Common myeloid progenitor, CD34-positive (primary cell): Measurements from ENCODE around the gene ANKLE2.

Source experiments
- CTCF ChIA-PET: fragments of 350-600 bp; sonication (Branson Sonifier 250); formaldehyde crosslinking; loops from one replicate; lab custom pipeline; 2021; ENCODE audit warnings: antibody characterized with exemption; lab: Charles Lee
- POLR2A ChIA-PET: fragments of 350-600 bp; sonication (Branson Sonifier 250); formaldehyde crosslinking; loops from one replicate; lab custom pipeline; 2021; ENCODE audit warnings: antibody characterized with exemption; lab: Charles Lee
- DNase-seq, 3 donors: peaks; one replicate each; pipeline versions ENCODE4 v3.0.0 to v3.0.0-alpha.2; 2013
- H3K27ac ChIP-seq, 2 experiments: 1 replicate in 1 of 2; 2 replicates in 1 of 2; pipeline ENCODE4 v1.7.0; 2013; ENCODE audit warnings: inconsistent platforms in 2 of 2, low read length in 2 of 2, mild to moderate bottlenecking in 2 of 2, low read depth in 1 of 2, moderate library complexity in 1 of 2; ENCODE audit not compliant: severe bottlenecking in 2 of 2, insufficient read depth in 1 of 2, poor library complexity in 1 of 2
- H3K27me3 ChIP-seq, 5 experiments: replicated peaks in 2 of 5; 1 replicate in 3 of 5; 2 replicates in 2 of 5; pipeline versions ENCODE4 v1.6.1 to v1.7.0; 2013; ENCODE audit warnings: low read length in 4 of 5, mild to moderate bottlenecking in 2 of 5, moderate library complexity in 2 of 5, inconsistent platforms in 1 of 5; ENCODE audit not compliant: insufficient read depth in 5 of 5, control insufficient read depth in 4 of 5
- H3K36me3 ChIP-seq, 4 experiments: 1 replicate in 2 of 4; 2 replicates in 2 of 4; pipeline versions ENCODE4 v1.6.1 to v1.7.0; 2013; ENCODE audit warnings: low read length in 3 of 4, control low read depth in 1 of 4, mild to moderate bottlenecking in 1 of 4; ENCODE audit not compliant: control insufficient read depth in 4 of 4, insufficient read depth in 4 of 4
- H3K4me1 ChIP-seq, 4 experiments: 1 replicate in 3 of 4; 2 replicates in 1 of 4; pipeline versions ENCODE4 v1.6.1 to v1.7.1; 2013; ENCODE audit warnings: low read length in 3 of 4, mild to moderate bottlenecking in 3 of 4, control low read depth in 1 of 4, inconsistent platforms in 1 of 4, moderate library complexity in 1 of 4; ENCODE audit not compliant: control insufficient read depth in 4 of 4, insufficient read depth in 4 of 4; ENCODE audit errors: control extremely low read depth in 1 of 4
- H3K4me3 ChIP-seq, 7 experiments: 1 replicate in 4 of 7; 2 replicates in 3 of 7; pipeline versions ENCODE4 v1.5.1 to v1.7.0; 2013; ENCODE audit warnings: mild to moderate bottlenecking in 7 of 7, low read length in 6 of 7, moderate library complexity in 6 of 7, inconsistent platforms in 2 of 7, low read depth in 2 of 7, control low read depth in 1 of 7; ENCODE audit not compliant: insufficient read depth in 4 of 7, control insufficient read depth in 1 of 7; ENCODE audit errors: extremely low read depth in 1 of 7
- H3K9me3 ChIP-seq, 5 experiments: 1 replicate in 4 of 5; 2 replicates in 1 of 5; pipeline versions ENCODE4 v1.6.1 to v1.7.1; 2013; ENCODE audit warnings: low read length in 4 of 5, mild to moderate bottlenecking in 2 of 5, inconsistent platforms in 1 of 5, low read depth in 1 of 5, moderate library complexity in 1 of 5; ENCODE audit not compliant: control insufficient read depth in 4 of 5, insufficient read depth in 2 of 5; ENCODE audit errors: control extremely low read depth in 1 of 5
- WGBS: methylation state at CpG from one replicate; pipeline ENCODE4 v1.1.5; 2013; ENCODE audit not compliant: insufficient coverage; 5-methylcytosine and 5-hydroxymethylcytosine counted together

ANKLE2 gene

GRCh38 chr12:132788375-132789098 is 26.9 kb upstream of the ANKLE2 start:
- POLR2A ChIA-PET, result no interaction called here
- DNase-seq, result no peak

GRCh38 chr12:132787877-132788276 is 26.2 kb upstream of the ANKLE2 start:
- peaks cover 0 to 8% (median 2%) of the 10 kb centered on the region in 5 experiments for H3K9me3 ChIP-seq
- H3K27ac ChIP-seq, result no peak overlapping the region
- no peaks in the 10 kb centered on the region for H3K4me1 ChIP-seq
- no peak for DNase-seq
- no peaks in the 10 kb centered on the region for H3K27me3 ChIP-seq
- CTCF ChIA-PET, result no interaction called here
- H3K36me3 ChIP-seq, result peaks cover 14 to 78% (median 58%) of the 10 kb centered on the region in 4 experiments
- WGBS, result 95% methylated on average over 15 of the region's 15 CpGs
- no peak overlapping the region for H3K4me3 ChIP-seq
- POLR2A ChIA-PET, result no interaction called here

More at GRCh38 chr12:132788375-132789098, 26.9 kb upstream of the ANKLE2 start:
- Histone ChIP-seq H3K27me3 (no peaks in the 10 kb centered on the region), H3K27ac (no peak overlapping the region), H3K9me3 (peaks cover 0 to 8% (median 2%) of the 10 kb centered on the region in 5 experiments), H3K36me3 (peaks cover 12 to 73% (median 55%) of the 10 kb centered on the region in 4 experiments), H3K4me3 (no peak overlapping the region), H3K4me1 (no peaks in the 10 kb centered on the region)
- WGBS, result 98% methylated on average over 28 of the region's 29 CpGs
- CTCF ChIA-PET, result interaction anchor here (1.2 kb wide), 1 partner anchor 12 kb away, joined by 3 read pairs; no protein-coding TSS in a partner anchor

GRCh38 chr12:132786192-132786591 is 24.6 kb upstream of the ANKLE2 start:
- H3K4me3 ChIP-seq, result no peak overlapping the region
- no peaks in the 10 kb centered on the region for H3K4me1 ChIP-seq
- ChIA-PET CTCF (interaction anchor here (1.1 to 1.2 kb wide), 2 partner anchors 16 to 20 kb away, joined by 3 read pairs; no protein-coding TSS in a partner anchor), POLR2A (no interaction called here)
- H3K36me3 ChIP-seq, result peaks cover 17 to 81% (median 54%) of the 10 kb centered on the region in 4 experiments
- no peaks in the 10 kb centered on the region for H3K9me3 ChIP-seq
- 98% methylated on average over 21 of the region's 21 CpGs for WGBS
- H3K27ac ChIP-seq, result no peak overlapping the region
- DNase-seq, result no peak
- H3K27me3 ChIP-seq, result no peaks in the 10 kb centered on the region

- no peak overlapping the region for H3K27ac ChIP-seq
- H3K4me1 ChIP-seq, result no peaks in the 10 kb centered on the region
Measured at GRCh38 chr12:132784580-132784979, 22.9 kb upstream of the ANKLE2 start.

GRCh38 chr12:132783917-132784531 is 22.4 kb upstream of the ANKLE2 start:
- no peak for DNase-seq
- Histone ChIP-seq H3K27me3 (no peaks in the 10 kb centered on the region), H3K27ac (no peak overlapping the region), H3K4me1 (no peaks in the 10 kb centered on the region), H3K9me3 (no peaks in the 10 kb centered on the region), H3K36me3 (peaks cover 20 to 83% (median 60%) of the 10 kb centered on the region in 4 experiments), H3K4me3 (no peak overlapping the region)
- WGBS, result 86% methylated on average over 22 of the region's 22 CpGs
- ChIA-PET POLR2A (no interaction called here), CTCF (no interaction called here)

More at GRCh38 chr12:132784580-132784979, 22.9 kb upstream of the ANKLE2 start:
- no peak overlapping the region for H3K4me3 ChIP-seq
- WGBS, result 87% methylated on average over 8 of the region's 9 CpGs
- H3K9me3 ChIP-seq, result no peaks in the 10 kb centered on the region
- CTCF ChIA-PET, result no interaction called here
- H3K27me3 ChIP-seq, result no peaks in the 10 kb centered on the region
- peaks cover 22 to 85% (median 61%) of the 10 kb centered on the region in 4 experiments for H3K36me3 ChIP-seq
- no peak for DNase-seq
- POLR2A ChIA-PET, result no interaction called here

GRCh38 chr12:132781938-132782337 is 20.3 kb upstream of the ANKLE2 start:
- CTCF ChIA-PET, result interaction anchor here (0.9 kb wide), 1 partner anchor 17 kb away, joined by 3 read pairs; no protein-coding TSS in a partner anchor
- 94% methylated on average over 9 of the region's 12 CpGs for WGBS
- Histone ChIP-seq H3K27ac (no peak overlapping the region), H3K36me3 (peaks cover 20 to 84% (median 64%) of the 10 kb centered on the region in 4 experiments), H3K27me3 (no peaks in the 10 kb centered on the region), H3K9me3 (no peaks in the 10 kb centered on the region), H3K4me3 (no peak overlapping the region), H3K4me1 (no peaks in the 10 kb centered on the region)
- POLR2A ChIA-PET, result no interaction called here
- DNase-seq, result no peak
